GM19397 (cell line): Measurements from ENCODE around the gene RAB11FIP5.
A peak's percentile ranks its signal among the peaks of the same experiment; 100 is the strongest.

Source experiments
- ATAC-seq: cut with Tn5 transposase; IDR thresholded peaks from one replicate; pipeline ENCODE4 v1.9.1; 2021; ENCODE audit warnings: mild to moderate bottlenecking, moderate library complexity; ENCODE audit not compliant: unreplicated experiment

The RAB11FIP5 gene

DNA sequence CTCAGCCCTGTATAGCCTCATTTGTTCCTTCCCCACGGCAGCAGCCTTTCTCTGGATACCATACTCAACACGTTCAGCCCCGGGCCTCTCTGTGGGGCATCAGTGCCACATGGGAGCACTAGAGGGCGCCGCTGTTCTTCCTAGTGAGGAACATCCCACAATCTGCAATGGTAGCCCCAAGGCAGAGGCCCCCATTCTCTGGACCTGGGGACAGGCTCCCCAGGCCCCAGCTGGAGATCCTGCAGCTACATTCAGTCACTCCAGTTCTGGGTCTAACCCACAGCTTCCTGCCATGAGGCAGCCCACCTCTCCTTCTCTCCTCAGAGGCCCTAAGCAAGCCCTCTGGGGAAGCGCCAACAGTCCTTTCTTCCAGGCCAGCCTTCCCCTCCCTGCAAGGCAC, 27.1 kb downstream of the RAB11FIP5 start:
- ATAC-seq: peak; percentile 89

DNA sequence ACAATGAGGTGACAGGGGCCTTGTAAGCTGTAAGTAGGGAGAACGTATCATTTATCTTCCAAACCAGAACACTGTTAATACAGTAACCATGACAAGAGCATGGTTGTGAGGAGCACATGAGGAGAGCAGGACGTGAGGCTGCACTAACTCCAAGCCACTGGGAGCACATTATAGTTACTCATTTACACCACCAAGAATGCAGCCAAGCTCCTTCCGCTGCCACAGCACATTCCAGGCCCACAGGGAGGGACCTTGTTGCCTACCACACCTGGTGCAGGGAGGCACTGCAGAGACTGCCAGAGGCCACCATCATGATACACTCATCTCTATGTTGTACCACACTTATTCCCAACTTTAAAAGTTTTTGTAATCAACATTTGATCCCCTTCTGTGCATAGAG, 27.8 kb downstream of the RAB11FIP5 start:
- no peak for ATAC-seq

DNA sequence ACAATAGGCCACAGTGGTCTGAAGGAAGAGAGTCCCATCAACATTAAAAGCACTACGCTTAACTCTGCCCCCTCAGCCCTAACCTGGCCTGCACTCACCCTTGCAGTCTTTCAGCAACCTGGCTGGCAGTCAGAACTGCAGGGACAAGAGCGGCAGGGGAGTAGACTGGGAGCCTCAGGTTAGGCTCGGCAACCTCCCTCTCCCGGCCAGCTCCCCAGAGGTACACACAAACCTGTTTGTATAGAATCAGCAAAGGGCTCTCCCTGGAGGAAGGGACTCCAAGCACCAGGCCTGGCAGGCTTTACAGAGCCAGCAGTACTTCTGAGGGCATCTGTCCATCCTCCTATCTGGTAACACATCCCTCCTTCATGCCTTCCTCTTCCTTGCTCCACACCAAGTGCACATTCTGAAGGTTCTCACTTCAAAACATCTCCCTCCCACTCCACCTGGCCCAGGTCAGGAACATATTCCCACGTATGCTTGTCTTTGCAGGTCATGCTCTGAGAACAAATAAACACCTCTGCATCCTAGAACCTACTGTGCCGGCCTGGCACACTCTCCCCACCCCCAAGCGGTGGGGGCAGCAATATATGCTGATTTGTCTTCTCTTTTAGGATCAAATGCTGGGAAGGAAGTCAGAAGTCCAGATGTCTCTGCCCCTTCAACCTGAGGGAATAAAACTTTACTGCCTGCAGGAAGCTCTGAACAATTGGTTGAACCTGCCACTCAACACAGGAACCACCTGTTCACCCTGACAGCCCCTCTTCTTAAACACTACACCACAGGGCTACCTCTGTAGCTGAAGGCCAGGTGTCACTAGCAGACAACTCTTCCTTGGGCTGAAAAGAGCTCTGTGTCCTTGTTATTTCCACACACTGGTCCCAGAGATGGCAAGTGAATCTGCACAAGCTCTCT, 28.6 kb downstream of the RAB11FIP5 start:
- no peak for ATAC-seq

DNA sequence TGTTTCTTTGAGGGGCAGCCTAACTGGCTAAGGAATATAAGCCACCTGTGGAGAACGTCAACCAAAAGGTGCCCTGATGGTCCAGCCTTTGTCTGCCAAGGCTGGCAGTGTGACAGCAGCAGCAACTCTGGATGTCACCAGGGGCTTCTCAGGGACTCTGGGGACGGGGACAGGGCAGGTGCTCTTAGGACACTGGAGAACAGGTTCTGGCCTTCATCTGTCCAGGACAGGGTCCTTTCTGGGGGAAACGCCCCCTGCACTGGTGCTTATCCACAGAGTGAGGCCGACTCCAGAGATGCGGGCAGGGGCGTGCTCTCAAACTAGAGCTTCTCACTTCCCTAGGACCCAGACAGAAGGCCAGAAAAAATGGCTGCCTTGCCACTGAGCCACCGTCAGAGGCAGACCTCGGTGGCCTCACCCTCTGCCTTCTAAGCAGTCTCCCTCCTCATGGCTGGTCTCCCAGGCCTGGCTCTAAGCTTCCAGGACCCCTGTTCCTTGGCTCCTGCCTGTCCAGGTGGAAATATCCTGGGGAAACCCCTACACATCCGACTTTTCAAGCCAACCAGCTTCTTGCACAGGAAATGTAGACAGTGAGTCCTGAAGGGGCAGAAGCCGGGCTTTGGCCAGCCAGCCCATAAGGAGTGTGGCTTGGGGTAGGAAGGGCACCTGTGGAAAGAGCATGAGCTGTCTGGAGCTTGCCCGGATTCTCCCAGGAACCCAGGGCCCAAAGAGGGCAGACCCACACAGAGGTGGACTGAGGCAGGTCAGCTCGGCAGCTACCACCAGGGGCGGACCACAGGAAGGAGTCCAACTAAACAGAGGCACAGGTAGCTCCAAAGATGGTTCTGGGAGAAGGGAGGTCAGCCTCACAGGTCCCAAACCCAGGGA, 30.0 kb downstream of the RAB11FIP5 start:
- no peak for ATAC-seq

DNA sequence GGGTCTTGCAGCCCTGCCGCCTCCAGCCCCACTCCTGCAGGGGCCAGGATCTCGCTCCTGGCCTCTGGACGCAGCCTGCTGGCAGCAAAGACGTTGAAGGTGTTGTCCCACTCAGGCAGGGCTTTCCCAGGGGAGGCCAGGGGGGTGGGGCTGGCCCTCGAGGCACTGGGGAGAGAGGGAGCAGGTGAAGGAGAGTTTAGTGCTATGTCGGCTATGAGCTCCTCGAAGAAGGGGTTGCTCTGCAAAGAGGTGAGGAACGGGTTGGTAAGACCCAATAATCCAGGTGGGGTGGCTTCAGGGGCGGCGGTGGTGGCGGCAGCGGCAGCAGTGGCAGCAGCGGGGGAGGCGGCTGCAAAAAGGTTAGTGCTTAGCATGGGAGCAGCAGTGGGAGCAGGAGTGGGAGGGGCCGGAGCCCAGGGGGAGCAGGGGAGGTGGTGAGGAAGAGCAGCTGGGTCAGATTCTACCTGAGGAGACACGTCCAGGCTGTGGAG, 31.5 kb downstream of the RAB11FIP5 start:
- ATAC-seq: no peak

DNA sequence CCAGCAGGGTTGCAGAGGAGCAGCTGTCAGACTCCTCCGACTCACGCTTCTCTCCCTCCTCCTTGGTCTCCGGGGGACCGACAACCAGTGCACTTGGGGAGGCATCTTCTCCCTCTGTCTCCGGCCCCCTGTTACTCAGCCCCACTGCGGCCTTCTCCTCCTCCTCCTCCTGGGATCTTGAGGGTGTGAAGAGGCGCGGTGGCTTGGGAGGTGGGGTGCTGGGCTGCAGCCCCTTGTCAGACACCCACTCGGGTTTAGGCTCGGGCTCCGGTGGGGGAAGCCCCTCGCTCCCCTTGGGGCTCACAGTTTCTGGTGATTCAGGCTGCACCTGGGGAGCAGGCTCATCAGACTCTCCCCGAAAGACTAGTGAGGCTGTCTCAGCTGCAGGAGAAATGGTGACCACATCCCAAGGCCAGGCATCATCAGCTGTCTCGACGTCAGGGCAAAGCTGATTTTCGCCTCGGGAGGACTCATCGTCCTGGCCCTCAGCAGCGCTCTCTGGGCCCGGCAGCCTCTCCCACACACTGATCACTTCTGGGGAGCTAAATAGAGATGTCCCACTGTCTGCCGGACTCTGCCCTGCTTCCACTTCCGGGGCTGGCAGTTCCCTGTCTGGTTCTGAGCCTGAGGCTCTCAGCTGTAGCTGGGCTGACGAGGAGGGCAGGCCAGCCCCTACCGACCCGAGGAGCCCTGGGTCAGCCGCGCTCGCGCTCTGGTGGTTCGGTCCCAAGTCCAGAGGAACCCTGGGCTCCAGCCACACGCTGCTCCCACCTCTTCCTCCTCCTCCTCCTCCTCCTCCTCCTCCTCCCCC, 32.2 kb downstream of the RAB11FIP5 start:
- no peak for ATAC-seq

DNA sequence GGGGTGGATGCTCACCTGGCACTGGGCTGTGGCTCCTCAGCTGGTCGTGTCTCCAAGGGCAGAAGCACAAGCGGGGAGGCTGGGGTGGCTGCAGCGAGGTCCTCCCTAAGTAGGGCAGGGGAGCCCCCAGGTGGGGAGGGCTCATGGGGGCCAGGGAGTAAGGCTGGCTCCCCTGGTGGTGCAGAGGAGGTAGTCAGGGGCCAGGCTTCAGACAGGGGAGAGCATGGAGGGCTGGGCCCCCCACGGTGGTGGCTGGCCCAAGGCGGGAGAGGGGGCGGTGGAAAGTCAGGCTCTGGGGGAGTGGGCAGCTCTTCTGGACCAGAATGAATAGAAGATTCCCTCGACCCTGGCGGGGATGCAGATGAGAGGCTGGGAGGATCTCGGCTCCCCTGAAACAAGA, 33.1 kb downstream of the RAB11FIP5 start:
- ATAC-seq: no peak

DNA sequence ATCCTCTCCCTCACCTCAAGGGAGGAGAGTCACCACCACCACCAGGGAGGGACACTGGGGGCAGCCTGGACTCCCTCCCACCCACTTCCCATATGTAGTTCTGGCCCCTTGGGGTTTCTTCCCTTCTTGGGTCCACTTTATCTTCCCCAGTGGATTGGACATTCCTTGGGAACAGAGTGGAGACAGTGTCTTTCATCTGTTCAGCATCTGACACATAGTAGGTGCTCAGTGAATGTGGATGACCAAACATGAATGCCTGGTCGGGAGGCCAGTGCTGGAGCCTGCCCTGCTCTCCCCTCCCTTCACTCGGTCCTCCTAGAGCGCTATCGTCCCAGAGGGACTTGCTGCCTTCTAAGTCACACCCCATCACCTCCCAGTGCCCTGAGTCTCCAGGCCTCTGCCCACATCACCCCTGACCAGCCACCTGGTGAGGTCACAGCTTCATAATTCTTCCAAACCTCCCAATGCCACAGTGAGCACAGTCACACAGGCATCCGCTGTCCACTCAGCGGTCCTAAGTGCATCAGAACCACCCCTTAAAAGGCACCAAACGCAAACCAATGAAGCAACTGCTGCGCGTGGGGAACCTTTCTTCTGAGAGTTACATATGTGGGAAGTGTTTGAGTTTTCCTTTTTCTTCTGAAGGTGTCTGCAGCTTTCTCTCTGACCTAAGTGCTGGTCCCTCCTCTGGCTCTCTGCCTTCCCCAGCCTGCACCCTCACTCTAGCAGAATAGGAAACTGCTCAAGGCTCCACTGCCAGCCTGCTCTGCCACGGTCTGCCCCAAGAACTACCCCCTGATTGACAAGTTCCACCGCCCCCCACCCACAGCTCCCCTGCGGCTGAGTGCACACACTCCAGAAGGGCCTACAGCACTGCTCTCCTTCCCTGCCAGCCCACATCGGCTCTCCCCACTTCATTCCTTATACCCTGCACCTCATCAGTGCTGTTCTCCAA, 34.0 kb downstream of the RAB11FIP5 start:
- ATAC-seq: no peak

DNA sequence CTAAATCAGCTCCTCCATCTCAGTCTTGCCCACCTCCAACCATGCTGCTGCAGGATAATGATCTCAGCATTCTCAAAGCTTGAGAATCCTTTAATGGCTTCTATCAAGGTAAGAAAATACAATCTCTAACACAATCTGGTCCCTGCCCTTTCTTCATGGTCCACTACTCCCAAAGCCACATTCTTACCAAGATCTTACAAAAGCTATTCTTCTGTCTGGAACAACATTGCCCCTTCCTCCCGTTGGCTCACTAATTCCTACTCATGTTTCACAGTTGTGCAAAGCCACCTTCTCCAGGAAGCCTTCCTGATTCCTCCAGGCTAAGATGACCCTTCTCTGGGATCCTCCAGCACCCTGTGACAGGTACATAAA, 35.3 kb downstream of the RAB11FIP5 start:
- no peak for ATAC-seq

DNA sequence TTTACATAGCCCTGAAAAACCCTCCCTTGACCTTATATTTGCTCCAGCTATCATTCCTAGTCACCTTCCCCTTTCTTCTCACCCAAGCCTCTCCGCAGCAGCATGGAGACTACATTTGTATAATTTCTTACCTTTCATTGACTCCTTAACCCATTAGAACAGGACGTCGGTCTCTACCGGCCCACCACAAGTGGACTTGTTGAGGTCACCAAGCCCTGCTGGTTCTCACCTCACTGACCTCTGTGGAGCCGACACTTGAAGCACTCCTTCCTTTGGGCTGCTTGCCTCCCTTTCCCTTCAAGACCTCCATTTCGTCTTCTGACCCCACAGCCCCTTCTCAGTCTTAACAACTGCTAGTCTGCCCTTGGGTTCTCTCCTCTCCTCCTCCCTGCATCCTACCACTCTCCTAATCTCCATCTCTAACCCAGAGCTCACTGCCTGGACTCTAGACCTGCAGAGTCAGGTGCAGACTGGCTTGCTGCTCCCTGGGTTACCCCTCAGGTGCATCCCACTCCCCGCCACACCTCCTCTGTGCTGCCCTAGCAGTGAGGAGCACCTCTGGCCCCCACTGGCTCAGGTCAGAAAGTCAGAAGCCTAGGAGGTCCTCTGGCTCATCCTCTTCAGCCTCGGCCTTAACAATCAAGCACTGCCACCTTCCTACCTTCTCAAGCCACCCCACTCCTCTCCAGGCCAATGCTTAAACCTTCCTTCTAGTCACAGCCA, 35.9 kb downstream of the RAB11FIP5 start:
- ATAC-seq: no peak

DNA sequence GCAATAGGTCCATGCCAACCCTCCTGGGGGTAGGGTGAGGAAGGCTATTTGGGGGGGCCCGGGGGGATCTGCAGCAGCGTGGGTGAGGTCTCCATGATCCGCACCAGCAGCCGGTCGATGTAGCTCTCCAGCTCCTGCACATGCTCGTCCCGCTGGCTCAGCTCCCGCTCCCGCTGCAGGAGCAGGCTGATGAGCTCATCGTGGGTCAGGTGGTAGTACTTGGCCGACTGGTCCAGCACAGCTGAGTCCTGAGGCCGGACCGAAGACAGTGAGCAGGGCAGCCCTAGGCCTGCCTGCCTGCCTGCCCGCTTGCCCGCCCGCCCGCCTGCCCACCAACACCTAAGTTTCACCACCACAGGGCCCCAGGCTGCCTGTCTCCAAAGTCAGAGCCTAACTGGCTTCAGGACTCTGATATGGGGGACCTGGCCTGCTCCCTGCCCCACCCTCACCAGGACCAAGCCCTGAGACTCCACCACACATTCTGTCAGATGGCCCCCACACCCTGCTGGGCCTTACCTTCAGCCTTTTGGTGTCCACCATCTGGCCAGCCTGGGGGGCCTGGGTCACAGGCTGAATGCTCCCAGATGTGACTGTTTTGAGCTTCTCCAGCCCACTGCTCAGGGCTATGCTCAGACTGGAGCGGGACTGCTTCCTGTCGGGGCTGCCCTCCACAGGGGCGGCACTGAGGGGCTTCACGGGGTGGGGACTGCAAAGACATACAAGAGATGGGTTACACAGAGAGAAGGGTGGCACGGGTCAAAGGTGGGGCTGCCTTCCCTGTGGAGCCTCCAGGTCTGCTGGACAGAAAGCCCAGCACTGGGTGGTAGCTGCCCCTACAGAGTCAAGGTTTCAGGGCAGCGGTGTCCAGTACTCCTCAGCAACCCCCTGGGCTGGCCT, 37.0 kb downstream of the RAB11FIP5 start:
- no peak for ATAC-seq

DNA sequence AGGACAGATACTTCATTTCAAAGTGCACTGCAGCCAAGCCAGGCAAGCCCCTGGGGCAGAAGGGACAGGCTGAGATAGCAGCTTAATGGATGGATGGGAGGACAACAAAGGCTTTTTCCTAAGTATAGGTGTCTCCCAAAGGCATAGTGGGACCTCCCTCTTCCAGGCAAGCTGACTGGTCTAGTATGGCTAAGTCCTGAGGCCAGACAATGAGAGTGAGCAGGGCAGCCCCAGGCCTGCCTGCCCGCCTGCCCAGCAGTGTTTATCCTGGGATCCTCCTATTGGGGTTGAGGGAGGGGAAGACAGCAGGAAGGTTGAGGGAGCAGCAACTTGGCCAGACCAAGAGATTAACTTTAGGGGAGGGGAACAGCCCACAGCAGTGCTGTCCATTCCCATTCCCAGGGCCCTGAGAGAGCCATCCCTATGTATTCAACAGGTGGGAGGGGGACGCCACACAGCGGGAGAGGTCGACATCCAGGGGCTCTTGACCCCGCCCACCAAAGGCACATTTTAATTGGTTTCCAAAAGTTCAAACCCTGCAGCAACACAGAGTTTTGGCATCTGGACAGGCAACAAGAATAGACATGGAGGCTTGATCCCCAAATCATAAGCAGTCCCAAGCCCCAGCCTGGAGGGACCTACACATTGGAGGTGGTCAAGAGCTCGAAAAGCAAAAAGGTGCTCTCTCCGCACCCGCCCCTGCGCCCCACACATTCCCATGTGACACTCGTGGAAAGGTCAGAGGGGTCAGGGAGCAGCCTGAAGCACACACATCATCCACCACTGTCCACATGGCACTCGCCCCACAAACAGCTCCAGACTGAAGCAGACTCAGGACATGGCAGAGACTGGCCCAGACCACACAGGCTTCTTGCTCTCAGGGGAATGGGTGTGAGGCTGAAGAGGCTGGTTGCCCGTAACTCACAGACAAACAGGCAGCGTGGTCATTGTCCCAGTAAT, 38.4 kb downstream of the RAB11FIP5 start:
- ATAC-seq: no peak

DNA sequence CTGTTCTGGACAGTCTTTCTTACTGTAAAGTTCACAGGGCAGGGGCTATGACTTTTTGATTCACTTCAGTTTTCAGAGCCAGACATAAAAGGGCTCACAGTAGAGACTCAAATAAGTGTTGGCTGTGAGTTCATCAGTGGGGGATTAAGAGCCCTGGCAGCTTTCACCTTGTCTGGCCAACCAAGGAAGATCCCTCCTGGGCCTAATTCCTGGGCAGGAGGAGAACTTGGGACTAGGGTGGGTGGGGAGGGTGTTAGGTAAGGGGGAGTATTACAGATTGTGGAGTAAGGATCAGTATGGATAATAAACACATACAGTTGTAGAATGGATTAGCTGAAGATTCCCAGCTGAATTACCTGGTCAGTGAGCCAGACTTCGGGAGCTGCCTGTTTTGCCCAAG, 40.3 kb downstream of the RAB11FIP5 start:
- no peak for ATAC-seq

DNA sequence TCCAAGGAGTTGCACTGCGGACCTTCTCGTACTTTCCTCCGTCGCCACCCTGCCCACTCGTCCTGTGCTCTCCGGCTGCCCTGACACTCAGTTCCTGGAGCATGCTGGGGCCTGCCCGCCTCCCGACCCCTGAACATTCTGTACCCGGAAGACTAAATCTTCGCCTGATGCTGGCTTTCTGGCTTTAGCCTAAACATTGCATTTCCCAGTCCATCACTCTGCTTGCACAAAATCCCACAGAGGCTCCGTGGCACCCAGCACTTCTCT, 40.7 kb downstream of the RAB11FIP5 start:
- peak; percentile 1 for ATAC-seq

DNA sequence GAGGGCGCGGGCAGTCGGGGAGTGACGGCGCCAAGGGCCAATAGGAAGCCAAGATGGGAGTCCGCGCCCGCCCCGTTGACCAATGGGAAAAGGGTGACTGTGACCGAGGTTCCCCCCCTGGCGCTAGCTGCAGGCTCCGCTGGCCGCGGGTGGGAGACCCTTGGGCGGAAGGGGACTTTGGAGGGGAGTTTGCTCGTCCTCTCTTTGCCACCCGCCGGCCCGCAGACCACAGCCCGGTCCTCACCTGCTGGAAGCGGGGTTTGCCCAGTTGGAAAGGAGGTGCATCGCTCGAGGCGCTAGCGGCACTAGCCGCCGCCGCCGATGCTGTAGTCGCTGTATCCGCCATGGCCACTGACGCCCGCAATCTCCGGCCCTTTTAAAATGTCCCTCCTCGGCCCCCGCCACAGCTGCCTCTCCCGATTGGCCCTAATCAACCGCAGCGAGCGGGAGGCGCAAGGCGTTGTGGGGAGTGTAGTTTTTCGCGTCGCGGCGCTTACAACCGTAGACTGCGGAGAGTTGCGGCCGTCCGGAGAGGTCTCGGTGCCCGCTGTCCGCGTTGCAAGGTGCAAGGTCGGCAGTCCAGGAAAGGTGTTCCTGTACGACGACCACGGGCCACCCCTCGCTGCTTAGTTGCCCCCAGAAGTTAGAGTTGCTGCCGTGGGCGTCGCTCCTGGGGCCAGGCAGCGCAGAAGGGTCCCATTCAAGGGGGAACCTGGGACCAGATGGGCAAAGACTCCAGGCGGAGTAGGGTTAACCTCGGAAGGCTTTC, 41.2 kb downstream of the RAB11FIP5 start, which contains the start of gene SFXN5:
Gene SFXN5 (minus strand): TSS at position 353 of the 769 bp plus-strand sequence. CDS start 7 bp downstream, at position 346.
- ATAC-seq: peak; percentile 92

DNA sequence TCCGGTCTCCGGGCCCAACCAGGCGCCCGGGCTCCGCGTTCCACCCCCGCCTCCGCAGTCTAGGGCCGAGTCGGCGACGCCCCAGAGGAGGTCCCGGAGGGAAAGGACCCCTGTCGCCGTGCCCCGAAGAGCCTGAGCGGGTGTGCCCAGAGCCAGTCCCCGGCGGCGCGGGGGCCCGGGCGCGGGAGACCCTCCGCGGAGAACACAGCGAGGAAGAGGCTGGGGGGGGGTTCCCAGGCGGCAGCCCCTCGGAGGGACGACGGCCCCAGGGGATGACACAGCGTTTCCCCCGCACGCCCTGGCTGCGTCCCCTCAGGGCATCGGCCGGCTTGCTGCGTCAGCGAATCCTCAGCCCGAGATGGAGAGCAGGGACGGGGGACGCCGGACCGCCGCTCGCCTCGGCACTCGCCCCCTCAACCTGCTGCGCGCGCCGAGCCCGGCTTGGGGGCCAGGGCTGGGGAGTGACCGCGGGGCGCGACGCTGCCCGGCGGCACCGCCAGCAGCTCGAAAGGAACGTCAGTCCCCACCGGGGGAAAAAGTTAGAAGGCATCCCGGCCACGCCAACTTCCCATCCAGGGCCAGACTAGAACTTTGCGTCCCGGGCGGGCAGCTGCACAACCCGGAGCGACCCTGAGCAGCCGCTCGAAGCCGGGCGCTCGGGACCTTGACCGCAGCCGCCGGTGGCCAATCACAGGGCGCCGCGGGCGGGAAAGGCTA, 41.9 kb downstream of the RAB11FIP5 start:
- peak; percentile 26 for ATAC-seq
